HCT116 (cell line): Measurements from ENCODE around the gene AKAP13.

Experiments
- EZH2 ChIP-seq: fragments of 200-600 bp; sonication (generic); IDR thresholded peaks from 2 replicates; pipeline ENCODE4 v1.6.1; 2017; ENCODE audit warnings: antibody characterized with exemption, mixed run types
- FOSL1 ChIP-seq: IDR thresholded peaks from 2 replicates; pipeline ENCODE4 v1.6.1; 2012; ENCODE audit warnings: low read depth
- JUND ChIP-seq: IDR thresholded peaks from 2 replicates; pipeline ENCODE4 v1.6.1; 2012
- POLR2A ChIP-seq: IDR thresholded peaks from 2 replicates; pipeline ENCODE4 v1.7.0; 2011; ENCODE audit warnings: borderline replicate concordance; ENCODE audit not compliant: insufficient read depth, insufficient read length; ENCODE audit errors: extremely low read depth
- POLR2AphosphoS5 ChIP-seq: IDR thresholded peaks from 2 replicates; pipeline ENCODE4 v1.6.1; 2011; ENCODE audit warnings: mild to moderate bottlenecking, low read depth, low read length, moderate library complexity
- RAD21 ChIP-seq: IDR thresholded peaks from 2 replicates; pipeline ENCODE4 v1.6.1; 2012; ENCODE audit warnings: low read depth, mild to moderate bottlenecking
- SRF ChIP-seq: IDR thresholded peaks from 2 replicates; pipeline ENCODE4 v1.6.1; 2012; ENCODE audit warnings: low read depth
- ZFX ChIP-seq: fragments of 450-650 bp; IDR thresholded peaks from 2 replicates; pipeline ENCODE4 v1.6.1; 2017
- ZNF274 ChIP-seq: fragments of 200-500 bp; sonication (Bioruptor generic); IDR thresholded peaks from 2 replicates; pipeline ENCODE4 v1.6.1; 2014; ENCODE audit warnings: mild to moderate bottlenecking, low read depth, low read length, inconsistent platforms
- TF ChIP-seq, protein P1 (sequence below), 3 experiments: fragments of 200-600 bp in 1 of 3; sonication (generic) in 1 of 3; IDR thresholded peaks in 2 of 3; conservative IDR thresholded peaks in 1 of 3; 2 replicates each; pipeline ENCODE4 v1.5.1; 2012 to 2017; ENCODE audit warnings: low read depth in 2 of 3, low read length in 2 of 3, antibody characterized with exemption in 1 of 3, borderline replicate concordance in 1 of 3, control low read depth in 1 of 3, mild to moderate bottlenecking in 1 of 3, mixed read lengths in 1 of 3, mixed run types in 1 of 3, moderate library complexity in 1 of 3; ENCODE audit not compliant: insufficient read depth in 1 of 3
- TF ChIP-seq, protein P2 (sequence below): IDR thresholded peaks from 2 replicates; pipeline ENCODE4 v1.6.1; 2012
- TF ChIP-seq, protein P3 (sequence below): IDR thresholded peaks from 2 replicates; pipeline ENCODE4 v1.6.1; 2012

DNA sequence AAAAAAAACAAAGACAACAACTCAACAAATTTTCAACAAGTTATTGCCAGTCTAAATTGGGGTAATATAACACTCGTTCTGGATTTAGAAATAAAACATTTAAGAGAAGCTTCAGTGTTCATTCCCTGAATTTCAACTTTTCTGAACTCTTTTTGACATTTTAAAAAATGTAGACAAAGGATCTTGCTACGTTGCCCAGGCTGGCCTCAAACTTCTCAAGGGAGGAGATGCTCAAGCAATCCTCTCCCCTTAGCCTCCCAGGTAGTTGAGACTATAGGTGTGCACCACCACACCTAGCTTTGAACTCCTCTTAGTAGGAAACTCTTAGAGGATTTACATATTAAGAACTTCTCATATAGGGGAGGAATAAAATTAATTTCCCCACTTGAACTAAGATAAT lies 91.9 kb downstream of the AKAP13 start:
- TF ChIP-seq JUND (no peak), POLR2A (no peak), RAD21 (no peak), SRF (no peak), EZH2 (no peak), ZNF274 (no peak), FOSL1 (no peak), ZFX (no peak), POLR2AphosphoS5 (no peak)
- TF ChIP-seq, protein P1, sequence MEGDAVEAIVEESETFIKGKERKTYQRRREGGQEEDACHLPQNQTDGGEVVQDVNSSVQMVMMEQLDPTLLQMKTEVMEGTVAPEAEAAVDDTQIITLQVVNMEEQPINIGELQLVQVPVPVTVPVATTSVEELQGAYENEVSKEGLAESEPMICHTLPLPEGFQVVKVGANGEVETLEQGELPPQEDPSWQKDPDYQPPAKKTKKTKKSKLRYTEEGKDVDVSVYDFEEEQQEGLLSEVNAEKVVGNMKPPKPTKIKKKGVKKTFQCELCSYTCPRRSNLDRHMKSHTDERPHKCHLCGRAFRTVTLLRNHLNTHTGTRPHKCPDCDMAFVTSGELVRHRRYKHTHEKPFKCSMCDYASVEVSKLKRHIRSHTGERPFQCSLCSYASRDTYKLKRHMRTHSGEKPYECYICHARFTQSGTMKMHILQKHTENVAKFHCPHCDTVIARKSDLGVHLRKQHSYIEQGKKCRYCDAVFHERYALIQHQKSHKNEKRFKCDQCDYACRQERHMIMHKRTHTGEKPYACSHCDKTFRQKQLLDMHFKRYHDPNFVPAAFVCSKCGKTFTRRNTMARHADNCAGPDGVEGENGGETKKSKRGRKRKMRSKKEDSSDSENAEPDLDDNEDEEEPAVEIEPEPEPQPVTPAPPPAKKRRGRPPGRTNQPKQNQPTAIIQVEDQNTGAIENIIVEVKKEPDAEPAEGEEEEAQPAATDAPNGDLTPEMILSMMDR (IDR thresholded peaks at IDR 0.05 in 2 of 3, conservative IDR thresholded peaks at IDR 0.05 in 1 of 3; ENCODE audit: borderline replicate concordance in 1 of 3, insufficient read depth in 1 of 3, low read depth in 2 of 3, low read length in 2 of 3) = no peak
- TF ChIP-seq, protein P2, sequence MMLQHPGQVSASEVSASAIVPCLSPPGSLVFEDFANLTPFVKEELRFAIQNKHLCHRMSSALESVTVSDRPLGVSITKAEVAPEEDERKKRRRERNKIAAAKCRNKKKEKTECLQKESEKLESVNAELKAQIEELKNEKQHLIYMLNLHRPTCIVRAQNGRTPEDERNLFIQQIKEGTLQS = no peak
- TF ChIP-seq, protein P3, sequence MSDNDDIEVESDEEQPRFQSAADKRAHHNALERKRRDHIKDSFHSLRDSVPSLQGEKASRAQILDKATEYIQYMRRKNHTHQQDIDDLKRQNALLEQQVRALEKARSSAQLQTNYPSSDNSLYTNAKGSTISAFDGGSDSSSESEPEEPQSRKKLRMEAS = no peak
